DOHH2 (cell line): ENCODE measurements around the gene CALCA.

Source experiments
- CTCF ChIP-seq: fragments of 200-600 bp; sonication (generic); IDR thresholded peaks from one replicate; pipeline ENCODE4 v1.5.1; 2014; ENCODE audit warnings: antibody characterized with exemption, mild to moderate bottlenecking, low read depth, low read length; ENCODE audit not compliant: poor library complexity, severe bottlenecking
- EZH2phosphoT487 ChIP-seq: fragments of 200-600 bp; sonication (generic); IDR thresholded peaks from 2 replicates; pipeline ENCODE4 v1.6.1; 2017; ENCODE audit warnings: borderline replicate concordance, mild to moderate bottlenecking, antibody characterized with exemption, low read length, moderate library complexity, mixed read lengths

GRCh38 chr11:15016200-15016599, 44.0 kb upstream of the CALCA start:
- TF ChIP-seq EZH2phosphoT487 (no peak), CTCF (no peak)
